Endothelial cell of umbilical vein (primary cell): ENCODE data around the gene PRSS56. TPM values are rescaled to one million over a fixed set of nuclear protein-coding genes. Genes with fewer than 3 reads are reported as not detected.

Source experiments
- BruUV-seq: library from RNA; stranded (reverse); fragments of 400-500 nt; replicated peaks from 2 replicates; lab custom pipeline; 2021; lab: Mats Ljungman, UMichigan
- CTCF ChIA-PET: fragments of 300-600, 350-600 bp; sonication (Branson Sonifier 250); formaldehyde crosslinking; loops from one replicate; lab custom pipeline; 2021; ENCODE audit warnings: antibody characterized with exemption, inconsistent platforms; lab: Charles Lee
- POLR2A ChIA-PET: fragments of 300-600, 350-600 bp; sonication (Branson Sonifier 250); formaldehyde crosslinking; loops from one replicate; lab custom pipeline; 2021; ENCODE audit warnings: antibody characterized with exemption, inconsistent platforms; lab: Charles Lee
- DNase-seq: peaks from one replicate; pipeline ENCODE4 v3.0.0-alpha.2; 2011; ENCODE audit warnings: low read depth, low spot score
- FAIRE-seq: peaks from 2 replicates; lab custom pipeline; 2011; peaks lifted over from hg19 to GRCh38; lab: Jason Lieb, UNC
- H2AFZ ChIP-seq: 2 replicates; pipeline ENCODE4 v1.6.0; 2012; ENCODE audit warnings: low read depth, low read length, control low read depth, inconsistent platforms
- H3K27ac ChIP-seq: 2 replicates; pipeline ENCODE4 v1.5.1; 2011; ENCODE audit warnings: low read depth, mild to moderate bottlenecking, control low read depth, low read length, moderate library complexity; ENCODE audit not compliant: insufficient read depth
- H3K27me3 ChIP-seq, 2 experiments: 2 replicates each; pipeline versions ENCODE4 v1.6.0 to v1.6.1; 2011; ENCODE audit warnings: low read length in 2 of 2, mixed read lengths in 1 of 2; ENCODE audit not compliant: control insufficient read depth in 2 of 2, insufficient read depth in 2 of 2
- H3K36me3 ChIP-seq, 2 experiments: 2 replicates in 1 of 2; 3 replicates in 1 of 2; pipeline ENCODE4 v1.5.1; 2011; ENCODE audit warnings: low read length in 2 of 2, mild to moderate bottlenecking in 1 of 2, moderate library complexity in 1 of 2; ENCODE audit not compliant: control insufficient read depth in 2 of 2, insufficient read depth in 2 of 2; ENCODE audit errors: extremely low read depth in 1 of 2
- H3K4me1 ChIP-seq: 3 replicates; pipeline ENCODE4 v1.5.1; 2011; ENCODE audit warnings: mild to moderate bottlenecking, low read length; ENCODE audit not compliant: control insufficient read depth, insufficient read depth; ENCODE audit errors: extremely low read depth
- H3K4me2 ChIP-seq: 2 replicates; pipeline ENCODE4 v1.6.1; 2011; ENCODE audit warnings: low read length, control low read depth, mixed read lengths; ENCODE audit not compliant: insufficient read depth
- H3K4me3 ChIP-seq, 3 experiments: fragments of 200-600 bp in 1 of 3; sonication (generic), shearing (Covaris generic) in 1 of 3; replicated peaks in 1 of 3; 2 replicates each; pipeline ENCODE4 v1.5.1; 2011 to 2016; ENCODE audit warnings: control low read depth in 3 of 3, low read length in 3 of 3, mild to moderate bottlenecking in 2 of 3, inconsistent platforms in 1 of 3, low read depth in 1 of 3, moderate library complexity in 1 of 3; ENCODE audit not compliant: insufficient read depth in 1 of 3
- H3K79me2 ChIP-seq: 2 replicates; pipeline ENCODE4 v1.6.0; 2012; ENCODE audit warnings: low read length, inconsistent platforms; ENCODE audit not compliant: control insufficient read depth, insufficient read depth
- H3K9ac ChIP-seq: replicated peaks from 2 replicates; pipeline ENCODE3; 2011; ENCODE audit warnings: low read length, control low read depth; ENCODE audit not compliant: insufficient read depth; ENCODE audit errors: extremely low read depth
- H3K9me1 ChIP-seq: replicated peaks from 3 replicates; pipeline ENCODE4 v1.6.0; 2011; ENCODE audit warnings: mild to moderate bottlenecking, low read length; ENCODE audit not compliant: control insufficient read depth, insufficient read depth; ENCODE audit errors: extremely low read depth
- H3K9me3 ChIP-seq: replicated peaks from 2 replicates; pipeline ENCODE4 v1.5.1; 2012; ENCODE audit warnings: low read length, inconsistent platforms; ENCODE audit not compliant: control insufficient read depth, insufficient read depth
- H4K20me1 ChIP-seq: replicated peaks from 2 replicates; pipeline ENCODE3; 2011; ENCODE audit warnings: mild to moderate bottlenecking, low read length; ENCODE audit not compliant: control insufficient read depth, insufficient read depth; ENCODE audit errors: extremely low read depth
- CTCF ChIP-seq, 2 donors: IDR thresholded peaks; 1 replicate in 1 of 2; 2 replicates in 1 of 2; pipeline ENCODE4 v1.5.1; 2011; ENCODE audit warnings: low read length in 2 of 2, mild to moderate bottlenecking in 2 of 2, moderate library complexity in 2 of 2, control low read depth in 1 of 2, inconsistent platforms in 1 of 2, low read depth in 1 of 2; ENCODE audit not compliant: insufficient read depth in 1 of 2; ENCODE audit errors: extremely low read depth in 1 of 2
- EZH2 ChIP-seq: IDR thresholded peaks from 2 replicates; pipeline ENCODE4 v1.6.1; 2012; ENCODE audit warnings: borderline replicate concordance, low read depth, mild to moderate bottlenecking, moderate library complexity, low read length, inconsistent platforms; ENCODE audit not compliant: severe bottlenecking
- FOS ChIP-seq: IDR thresholded peaks from 2 replicates; pipeline ENCODE4 v1.6.1; 2011; ENCODE audit warnings: mild to moderate bottlenecking, low read length, moderate library complexity, borderline replicate concordance; ENCODE audit not compliant: insufficient read depth
- GATA2 ChIP-seq: IDR thresholded peaks from 2 replicates; pipeline ENCODE4 v1.7.0; 2011; ENCODE audit warnings: low read depth, mild to moderate bottlenecking, moderate library complexity, mixed read lengths, low read length; ENCODE audit not compliant: insufficient read length, insufficient read depth
- JUN ChIP-seq: IDR thresholded peaks from 2 replicates; pipeline ENCODE4 v1.6.1; 2011; ENCODE audit warnings: borderline replicate concordance, low read depth; ENCODE audit not compliant: insufficient read length, insufficient read depth
- MAX ChIP-seq: IDR thresholded peaks from 2 replicates; pipeline ENCODE4 v1.6.1; 2011; ENCODE audit not compliant: insufficient read depth, insufficient read length
- MYC ChIP-seq: IDR thresholded peaks from one replicate; pipeline ENCODE4 v1.6.1; 2011; ENCODE audit warnings: mild to moderate bottlenecking, low read depth, low read length
- POLR2A ChIP-seq: IDR thresholded peaks from 2 replicates; pipeline ENCODE4 v1.6.1; 2012; ENCODE audit warnings: low read depth, mild to moderate bottlenecking, control low read depth, low read length
- POLR2AphosphoS5 ChIP-seq: IDR thresholded peaks from 2 replicates; pipeline ENCODE4 v1.6.1; 2012; ENCODE audit warnings: low read depth, mild to moderate bottlenecking, control low read depth, low read length, moderate library complexity; ENCODE audit not compliant: insufficient read depth
- dilution Hi-C: fragments of 300-500 bp; cut with MboI; formaldehyde crosslinking; loops from one replicate; pipeline ENCODE4 v1.15.0; 2019; ENCODE audit warnings: low sequenced_read_pairs; ENCODE audit not compliant: extremely low pct_ligation_motif_present
- intact Hi-C: fragments of 100-400 bp; cut with micrococcal nuclease; formaldehyde crosslinking; loops from one replicate; pipeline ENCODE4 v1.10.0; 2022
- polyA plus RNA-seq, 4 experiments: library from polyadenylated mRNA; depleted of rRNA in 3 of 4; stranded (reverse) in 3 of 4; unstranded in 1 of 4; fragments of >200 nt; gene quantifications; 2 replicates each; pipeline versions ENCODE4 v1.2.1 to v1.2.3, GENCODE V29; 2011 to 2012; ENCODE audit warnings: missing spikeins in 1 of 4
- total RNA-seq: library from RNA; stranded (reverse); gene quantifications from 2 replicates; pipeline ENCODE4 v1.2.3, GENCODE V29; 2021

PRSS56 gene
- total and polyA plus RNA-seq, 2 donors (not counting 3 experiments of a cell fraction or from before 2014, with no cell fraction given) = not detected

GRCh38 chr2:232518844-232519243, 1.3 kb upstream of the PRSS56 start:
- no peaks in the 10 kb centered on the region for H3K79me2 ChIP-seq
- intact Hi-C loops = no loop called here
- H3K9me3 ChIP-seq = no peaks in the 10 kb centered on the region
- no peaks in the 10 kb centered on the region for H4K20me1 ChIP-seq
- DNase-seq = no peak
- no TSS peak for BruUV-seq
- no peak overlapping the region for H3K27ac ChIP-seq
- H3K27me3 ChIP-seq = peaks cover 16 to 30% of the 10 kb centered on the region in 2 experiments
- no peak overlapping the region for H2AFZ ChIP-seq
- TF ChIP-seq GATA2 = no peak
- no peak for TF ChIP-seq POLR2AphosphoS5
- no peak for TF ChIP-seq MYC
- TF ChIP-seq POLR2A = no peak
- TF ChIP-seq EZH2 = no peak
- no peak for TF ChIP-seq FOS
- no peak for TF ChIP-seq MAX
- TF ChIP-seq CTCF (IDR thresholded peaks at IDR 0.05; ENCODE audit: extremely low read depth in 1 of 2, insufficient read depth in 1 of 2, low read depth in 1 of 2, low read length in 2 of 2) = no peak
- TF ChIP-seq JUN = no peak
- H3K4me2 ChIP-seq = no peak overlapping the region
- no peak overlapping the region for H3K9ac ChIP-seq
- ChIA-PET POLR2A (no interaction called here), CTCF (interaction anchor here (1.2 to 2.6 kb wide), 2 partner anchors 183 to 618 kb away, joined by 3 to 9 read pairs; no protein-coding TSS in a partner anchor)
- FAIRE-seq = no peak
- no peaks in the 10 kb centered on the region for H3K9me1 ChIP-seq
- H3K4me1 ChIP-seq = no peaks in the 10 kb centered on the region
- no peaks in the 10 kb centered on the region for H3K36me3 ChIP-seq
- H3K4me3 ChIP-seq = no peak overlapping the region
- dilution Hi-C loops = no loop called here
